IMR-90 (cell line): ENCODE results near the gene PARK7. TPM values are rescaled to one million over a fixed set of nuclear protein-coding genes. Genes with fewer than 3 reads are reported as not detected.

ENCODE experiments used
- CEBPB ChIP-seq: IDR thresholded peaks from 2 replicates; pipeline ENCODE4 v1.6.1; 2012; ENCODE audit warnings: low read depth, low read length, improper control_type of control experiment
- NFE2L2 ChIP-seq: fragments of 150-350 bp; IDR thresholded peaks from 2 replicates; pipeline ENCODE4 v1.6.1; 2016; ENCODE audit warnings: low read depth, mild to moderate bottlenecking, low read length
- RFX5 ChIP-seq: IDR thresholded peaks from 2 replicates; pipeline ENCODE4 v1.8.0; 2012; ENCODE audit warnings: low read depth, mild to moderate bottlenecking, low read length, moderate library complexity
- polyA plus RNA-seq, 3 experiments: library from polyadenylated mRNA; depleted of rRNA; stranded (reverse); fragments of >200 nt; gene quantifications; 2 replicates each; pipeline ENCODE4 v1.2.3, GENCODE V29; 2012; ENCODE audit warnings: low replicate concordance in 1 of 3
- total RNA-seq: library from RNA; depleted of rRNA; stranded (reverse); fragments of >200 nt; gene quantifications from 2 replicates; pipeline ENCODE4 v1.2.3, GENCODE V29; 2012

PARK7 gene
- total and polyA plus RNA-seq, 2 of the 4 experiments (the other 2 are of a cell fraction), result 207 to 357 TPM

GRCh38 chr1:8004803-8005573 lies 43.5 kb downstream of the PARK7 start (continued):
- TF ChIP-seq NFE2L2 (peak; percentile 94), CEBPB (peak; percentile 95), RFX5 (0 out of 2 replicates have a peak, but pooled peaks have one; percentile 67)
